ENCODE data around the gene GLOD4. TPM values are rescaled to one million over a fixed set of nuclear protein-coding genes. Genes with fewer than 3 reads are reported as not detected.

GLOD4 gene
- total RNA-seq, 3 donors from 2014 or later = 64.3 to 97.6 (median 88.5) TPM

DNA sequence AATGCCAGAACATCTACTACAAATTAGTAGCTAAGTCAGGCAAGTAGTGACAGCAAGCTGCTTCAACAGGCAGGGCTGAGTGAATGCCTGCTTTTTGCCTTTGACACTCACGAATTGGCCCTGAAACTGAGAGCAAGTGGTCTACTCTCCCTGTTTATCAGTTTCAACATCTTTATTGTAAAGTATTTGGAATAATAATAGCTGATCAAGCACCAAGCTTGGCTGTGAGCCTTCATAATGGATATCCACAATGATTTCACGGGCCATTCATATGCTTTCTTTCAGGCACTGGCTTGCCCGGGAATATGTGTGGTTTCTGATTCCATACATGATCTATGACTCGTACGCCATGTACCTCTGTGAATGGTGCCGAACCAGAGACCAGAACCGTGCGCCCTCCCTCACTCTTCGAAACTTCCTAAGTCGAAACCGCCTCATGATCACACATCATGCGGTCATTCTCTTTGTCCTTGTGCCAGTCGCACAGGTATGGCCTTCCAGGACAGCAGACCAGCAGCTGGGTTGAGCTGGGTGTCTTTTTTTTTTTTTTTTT lies 44.4 kb downstream of the GLOD4 start:
- DNase-seq (no peak), ATAC-seq (no peak)
- Histone ChIP-seq H3K4me3 (no peak overlapping the region), H3K4me1 (ENCODE audit: low read depth) (no peaks in the 10 kb centered on the region), H3K9me3 (no peaks in the 10 kb centered on the region), H3K36me3 (ENCODE audit: low read depth) (no peaks in the 10 kb centered on the region)
- intact Hi-C loops (cut with DNase I, micrococcal nuclease) = no loop called here
- TF ChIP-seq, protein P1, sequence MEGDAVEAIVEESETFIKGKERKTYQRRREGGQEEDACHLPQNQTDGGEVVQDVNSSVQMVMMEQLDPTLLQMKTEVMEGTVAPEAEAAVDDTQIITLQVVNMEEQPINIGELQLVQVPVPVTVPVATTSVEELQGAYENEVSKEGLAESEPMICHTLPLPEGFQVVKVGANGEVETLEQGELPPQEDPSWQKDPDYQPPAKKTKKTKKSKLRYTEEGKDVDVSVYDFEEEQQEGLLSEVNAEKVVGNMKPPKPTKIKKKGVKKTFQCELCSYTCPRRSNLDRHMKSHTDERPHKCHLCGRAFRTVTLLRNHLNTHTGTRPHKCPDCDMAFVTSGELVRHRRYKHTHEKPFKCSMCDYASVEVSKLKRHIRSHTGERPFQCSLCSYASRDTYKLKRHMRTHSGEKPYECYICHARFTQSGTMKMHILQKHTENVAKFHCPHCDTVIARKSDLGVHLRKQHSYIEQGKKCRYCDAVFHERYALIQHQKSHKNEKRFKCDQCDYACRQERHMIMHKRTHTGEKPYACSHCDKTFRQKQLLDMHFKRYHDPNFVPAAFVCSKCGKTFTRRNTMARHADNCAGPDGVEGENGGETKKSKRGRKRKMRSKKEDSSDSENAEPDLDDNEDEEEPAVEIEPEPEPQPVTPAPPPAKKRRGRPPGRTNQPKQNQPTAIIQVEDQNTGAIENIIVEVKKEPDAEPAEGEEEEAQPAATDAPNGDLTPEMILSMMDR (IDR thresholded peaks at IDR 0.05) = no peak

DNA sequence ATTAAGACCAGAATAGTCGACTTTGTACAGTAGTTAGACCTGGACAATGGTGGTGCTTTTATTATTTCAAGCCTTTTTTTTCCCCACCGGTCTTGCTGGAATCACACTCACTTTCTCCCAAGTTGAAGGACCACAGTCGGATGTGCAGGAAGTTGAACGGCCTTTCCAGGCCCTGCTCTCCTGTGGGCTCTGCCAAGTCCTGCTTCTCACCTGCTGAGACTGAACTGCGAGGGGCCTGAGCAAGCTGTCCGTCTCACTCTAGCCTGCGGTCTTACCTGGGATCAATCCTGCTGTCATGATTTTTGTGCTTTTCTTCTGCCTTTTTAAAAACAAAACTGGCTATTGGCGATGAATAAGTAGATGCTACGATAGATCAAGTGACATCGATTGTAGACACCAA lies 48.3 kb downstream of the GLOD4 start:
- no peaks in the 10 kb centered on the region for H3K9me3 ChIP-seq
- TF ChIP-seq, protein P1 (IDR thresholded peaks at IDR 0.05) = no peak

DNA sequence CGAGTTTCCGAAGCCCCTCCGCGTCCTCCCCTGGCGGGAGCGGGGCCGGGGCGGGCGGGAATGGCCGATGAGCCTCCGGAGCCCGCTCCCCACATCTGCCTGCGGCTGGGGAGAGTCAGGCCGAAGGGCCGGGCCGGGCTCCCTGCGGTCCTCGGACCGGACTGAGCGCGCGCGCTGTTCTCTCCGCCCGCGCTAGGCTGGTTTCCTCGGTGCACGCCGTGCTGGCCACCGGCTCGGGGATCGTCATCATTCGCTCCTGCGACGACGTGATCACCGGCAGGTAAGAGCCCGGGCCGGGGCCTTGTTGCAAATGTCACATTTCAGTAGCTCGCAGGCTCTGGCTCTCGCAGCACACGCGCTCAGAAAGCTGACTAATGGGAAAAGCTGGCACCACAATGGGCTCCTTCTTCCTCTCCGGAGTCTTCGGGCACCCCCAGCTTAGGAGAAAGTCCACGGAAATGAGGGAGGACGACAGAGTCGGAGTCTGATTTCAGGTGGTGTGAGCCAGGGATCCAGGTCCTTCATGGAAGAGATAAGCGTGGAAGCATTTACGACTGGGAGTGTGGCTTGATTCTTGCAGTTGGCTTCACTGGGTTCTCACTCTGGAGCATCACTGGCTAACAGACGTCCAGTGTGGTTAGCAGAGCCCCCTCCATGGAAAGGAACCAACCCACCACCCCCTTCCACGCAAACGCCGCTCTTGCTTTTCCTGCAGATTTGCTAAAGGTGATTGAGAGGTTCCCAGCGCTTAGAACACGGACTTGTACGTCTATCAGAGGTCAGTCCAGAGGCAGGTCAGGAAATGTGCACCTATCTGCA lies 49.0 kb downstream of the GLOD4 start:
- TF ChIP-seq, protein P1 (IDR thresholded peaks at IDR 0.05) = no peak
- Histone ChIP-seq H3K36me3 (ENCODE audit: low read depth) (no peaks in the 10 kb centered on the region), H3K4me1 (ENCODE audit: low read depth) (peaks cover 6% of the 10 kb centered on the region), H3K9me3 (no peaks in the 10 kb centered on the region), H3K4me3 (peak overlapping the region; percentile 23)
- ATAC-seq (peak; percentile 71), DNase-seq (peak; percentile 48 to 66 (median 61))
- intact Hi-C loops (cut with DNase I, micrococcal nuclease) = no loop called here

More for the DNA sequence above, 48.3 kb downstream of the GLOD4 start:
- intact Hi-C loops (cut with DNase I, micrococcal nuclease) = no loop called here
- Histone ChIP-seq H3K4me1 (ENCODE audit: low read depth) (peaks cover 6% of the 10 kb centered on the region), H3K36me3 (ENCODE audit: low read depth) (no peaks in the 10 kb centered on the region), H3K4me3 (no peak overlapping the region)
- ATAC-seq = no peak
- no peak for DNase-seq

DNA sequence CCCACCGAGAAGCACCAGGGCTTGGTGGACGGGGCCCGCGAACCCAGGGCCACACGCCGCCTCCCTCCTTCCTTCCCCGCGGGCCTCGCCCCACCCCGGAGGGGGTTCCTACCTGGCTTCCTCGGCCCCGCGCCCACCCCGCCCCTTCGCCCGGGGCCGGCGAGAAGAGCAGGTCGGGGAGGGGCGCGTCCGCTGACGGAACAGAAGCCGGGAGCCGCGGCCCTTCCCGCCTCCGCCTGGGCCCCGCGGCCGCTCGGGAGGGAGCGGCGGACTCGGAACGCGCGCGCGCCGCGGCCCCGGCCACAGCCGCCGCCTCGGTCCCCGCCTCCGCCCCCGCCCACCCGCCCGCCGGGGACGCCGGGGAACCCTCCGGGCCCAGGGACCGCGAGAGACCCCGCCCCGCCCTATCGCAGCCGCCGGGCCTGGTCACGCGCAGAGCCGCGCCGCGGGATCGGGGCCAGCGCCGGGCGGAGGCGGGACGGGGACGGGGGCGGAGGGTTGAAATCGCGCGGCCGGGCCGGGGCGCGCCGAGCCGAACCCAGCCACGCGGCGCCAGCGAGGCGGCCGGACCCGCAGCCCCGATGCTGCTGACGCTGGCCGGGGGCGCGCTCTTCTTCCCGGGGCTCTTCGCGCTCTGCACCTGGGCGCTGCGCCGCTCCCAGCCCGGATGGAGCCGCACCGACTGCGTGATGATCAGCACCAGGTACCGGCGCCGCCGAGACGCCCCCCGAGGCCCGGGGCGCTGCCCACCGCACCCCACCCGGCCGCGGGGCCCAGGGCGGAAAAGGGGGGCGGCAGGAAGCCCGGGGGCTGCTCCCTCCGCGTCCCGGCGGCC lies 49.8 kb downstream of the GLOD4 start, which contains the start of gene TLCD3A:
TSS of gene TLCD3A (plus strand) at position 530 of the 835 bp plus-strand sequence. CDS start at position 582, 52 bp downstream.
- TF ChIP-seq, protein P1 (IDR thresholded peaks at IDR 0.05) = no peak
- Histone ChIP-seq H3K36me3 (ENCODE audit: low read depth) (no peaks in the 10 kb centered on the region), H3K9me3 (no peaks in the 10 kb centered on the region), H3K4me3 (peak within 1 kb of the TSS; percentile 23), H3K4me1 (ENCODE audit: low read depth) (peaks cover 6% of the 10 kb centered on the region)
- peak; percentile 67 to 84 (median 77) for DNase-seq
- peak; percentile 81 for ATAC-seq
- intact Hi-C loops (cut with DNase I, micrococcal nuclease) = no loop called here

DNA sequence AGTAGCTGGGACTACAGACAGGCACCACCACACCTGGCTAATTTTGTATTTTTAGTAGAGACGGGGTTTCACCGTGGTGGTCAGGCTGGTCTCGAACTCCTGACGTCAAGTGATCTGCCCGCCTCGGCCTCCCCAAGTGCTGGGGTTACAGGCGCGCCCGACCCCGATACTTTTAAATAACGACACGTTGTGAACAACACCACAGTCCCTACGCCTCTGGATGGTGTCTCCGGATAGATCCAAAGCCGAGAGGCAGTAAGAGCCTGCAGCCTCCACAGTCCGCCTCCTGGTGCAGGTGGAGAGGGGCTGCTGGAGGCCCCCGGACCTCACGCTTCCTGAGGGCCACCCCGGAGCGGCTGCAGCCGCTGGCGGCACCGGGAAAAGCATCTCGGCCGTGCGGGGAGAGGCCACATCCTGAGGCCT lies 50.4 kb downstream of the GLOD4 start:
- intact Hi-C loops (cut with DNase I, micrococcal nuclease) = no loop called here
- Histone ChIP-seq H3K4me3 (peak overlapping the region; percentile 23), H3K36me3 (ENCODE audit: low read depth) (no peaks in the 10 kb centered on the region), H3K9me3 (no peaks in the 10 kb centered on the region), H3K4me1 (ENCODE audit: low read depth) (peaks cover 6% of the 10 kb centered on the region)
- TF ChIP-seq, protein P1 (IDR thresholded peaks at IDR 0.05) = no peak
- DNase-seq (peak in 1 of 3 donors; percentile 16), ATAC-seq (no peak)

Measured in mucosa of descending colon (tissue), 3 donors.